NCI-H2029 treated with DMSO at 0.1 percent for 48 hours (cell line): ENCODE measurements around the gene EML2.
"Not testable (repeated sequence)": the region's sequence is repeated elsewhere in the genome, so short reads cannot be mapped to it uniquely, and the experiment has no call there.

ENCODE experiments used
- DNase-seq: peaks from one replicate; lab custom pipeline; 2025; lab: John Stamatoyannopoulos, UW

Gene EML2

GRCh38 chr19:45646345-45646698 is 7.1 kb upstream of the EML2 start:
- DNase-seq = no peak

GRCh38 chr19:45645631-45646344 is 6.6 kb upstream of the EML2 start:
- DNase-seq = peak; percentile 43

GRCh38 chr19:45645068-45645630 is 6.0 kb upstream of the EML2 start:
- DNase-seq = no peak

DNA sequence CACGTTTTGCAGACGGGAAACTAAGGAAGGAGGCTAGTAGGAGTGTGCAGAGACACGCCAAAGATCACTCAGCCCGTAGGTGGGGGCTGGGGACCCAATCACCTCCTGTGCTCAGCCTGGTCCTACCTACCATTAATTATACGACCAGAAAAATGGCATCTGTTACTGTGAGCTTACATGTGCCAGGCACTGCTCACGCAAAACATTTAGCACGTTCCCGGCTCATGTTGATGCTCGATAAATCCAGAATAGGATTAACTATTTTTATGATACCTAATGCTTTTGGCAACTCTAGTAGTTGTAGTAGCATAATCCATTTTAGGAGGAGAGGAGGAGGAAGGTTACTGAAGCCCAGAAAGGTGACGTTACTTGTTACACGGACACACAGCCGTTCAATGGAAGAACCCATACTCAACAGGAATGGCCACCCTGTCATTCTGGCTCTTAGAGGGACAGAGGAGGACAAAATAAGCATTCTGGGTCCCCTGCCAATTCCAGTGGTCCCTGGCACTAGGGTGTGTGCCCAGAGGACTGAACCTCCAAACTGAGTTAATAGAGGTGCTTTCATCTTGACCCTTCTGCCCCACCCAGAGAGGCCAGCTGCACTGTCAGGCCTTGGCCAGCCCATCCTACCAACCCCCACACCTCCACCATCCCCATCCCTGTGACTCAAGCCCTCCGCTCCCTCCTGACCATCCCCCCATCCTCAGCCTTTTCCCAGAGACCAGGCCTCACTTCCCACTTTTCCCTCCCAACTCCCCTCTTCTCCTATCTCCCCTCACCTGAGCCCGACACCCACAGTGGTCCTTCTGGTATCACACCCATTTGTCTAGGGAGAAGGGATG is 5.0 kb upstream of the EML2 start:
- DNase-seq = no peak

DNA sequence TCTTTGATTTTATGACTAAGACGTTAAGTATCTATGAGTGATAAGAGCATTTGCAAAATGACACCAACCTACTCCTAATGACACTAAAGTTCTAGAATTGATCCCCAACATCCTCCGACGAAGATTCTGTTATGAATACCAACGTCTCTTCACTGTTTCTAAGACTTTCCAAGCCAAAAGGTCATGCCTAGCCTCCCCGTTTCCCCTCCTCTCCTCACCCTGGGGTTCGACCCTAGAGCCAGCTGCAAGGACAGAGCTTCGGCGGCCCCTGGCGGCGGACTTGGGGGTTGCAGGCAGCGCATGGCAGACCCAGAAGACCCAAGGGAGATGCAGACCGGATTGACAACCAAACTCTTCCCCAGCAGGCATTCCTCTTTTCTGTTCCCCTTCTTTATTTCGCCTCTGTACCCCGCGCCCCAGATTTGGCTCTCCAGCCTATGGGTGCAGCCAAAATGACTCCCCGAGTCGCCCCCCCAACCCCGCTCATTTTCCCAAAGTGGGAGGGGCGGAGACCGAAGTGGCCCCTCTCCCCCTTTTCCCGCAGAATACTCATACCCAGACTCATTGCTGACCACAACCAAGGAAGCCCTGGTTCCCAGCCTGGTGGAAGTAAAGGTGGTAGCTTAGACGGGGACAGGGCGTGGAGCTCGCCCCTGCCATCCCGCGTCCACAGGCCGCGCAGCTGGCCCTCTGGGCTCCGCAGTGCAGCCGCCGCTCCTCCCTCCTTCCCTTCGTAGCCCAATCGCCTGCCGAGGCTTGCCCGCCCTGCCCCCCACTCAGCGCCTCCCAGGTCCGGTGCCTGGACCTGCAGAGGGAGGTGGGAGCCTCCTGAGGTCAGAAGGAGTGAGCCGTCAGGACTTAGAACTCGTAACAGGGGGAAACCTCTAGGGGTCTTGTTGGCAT is 4.1 kb upstream of the EML2 start:
- peak; percentile 42 for DNase-seq

DNA sequence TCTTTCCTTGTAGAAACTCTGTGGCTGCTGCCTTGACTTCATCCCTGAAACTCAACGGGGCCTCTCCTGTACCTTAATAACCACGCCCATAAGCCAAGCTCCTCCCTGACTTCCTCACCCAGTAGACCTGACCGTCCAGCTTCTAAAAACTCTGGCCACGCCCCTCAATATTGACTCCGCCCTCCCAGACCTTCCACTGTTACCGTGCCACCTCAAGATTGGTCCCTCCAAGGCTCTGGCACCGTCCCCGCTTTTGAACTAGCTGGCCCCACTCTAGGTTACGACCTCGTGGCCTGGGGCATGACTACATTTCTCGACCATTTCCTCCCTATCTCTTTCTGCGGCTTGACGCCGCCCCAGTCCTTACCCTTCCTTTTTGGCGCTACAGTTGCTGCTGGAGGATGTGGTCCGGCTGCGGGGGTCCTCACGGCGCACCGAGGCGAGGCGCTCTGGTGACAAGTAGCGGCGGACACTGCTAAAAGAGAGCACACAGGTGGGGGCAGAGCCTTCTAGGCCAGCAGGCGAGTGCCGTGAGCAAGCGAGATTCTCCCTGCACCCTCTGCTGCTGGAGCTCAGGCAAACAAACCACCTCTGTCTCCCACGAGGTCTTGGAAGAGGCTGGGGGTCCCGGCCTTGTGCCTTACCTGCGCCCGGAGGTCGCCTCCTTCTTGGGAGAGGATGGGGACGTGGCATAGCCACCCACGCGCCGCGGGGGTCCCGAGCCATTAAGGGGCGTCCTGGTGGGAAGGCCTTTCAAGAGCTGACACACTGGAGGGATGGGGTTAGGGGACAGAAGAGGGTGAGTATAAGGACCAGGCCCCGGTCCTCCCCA is 2.3 kb upstream of the EML2 start:
- peak; percentile 74 for DNase-seq

- DNase-seq = no peak
Measured at GRCh38 chr19:45640849-45641273, 1.7 kb upstream of the EML2 start.

DNA sequence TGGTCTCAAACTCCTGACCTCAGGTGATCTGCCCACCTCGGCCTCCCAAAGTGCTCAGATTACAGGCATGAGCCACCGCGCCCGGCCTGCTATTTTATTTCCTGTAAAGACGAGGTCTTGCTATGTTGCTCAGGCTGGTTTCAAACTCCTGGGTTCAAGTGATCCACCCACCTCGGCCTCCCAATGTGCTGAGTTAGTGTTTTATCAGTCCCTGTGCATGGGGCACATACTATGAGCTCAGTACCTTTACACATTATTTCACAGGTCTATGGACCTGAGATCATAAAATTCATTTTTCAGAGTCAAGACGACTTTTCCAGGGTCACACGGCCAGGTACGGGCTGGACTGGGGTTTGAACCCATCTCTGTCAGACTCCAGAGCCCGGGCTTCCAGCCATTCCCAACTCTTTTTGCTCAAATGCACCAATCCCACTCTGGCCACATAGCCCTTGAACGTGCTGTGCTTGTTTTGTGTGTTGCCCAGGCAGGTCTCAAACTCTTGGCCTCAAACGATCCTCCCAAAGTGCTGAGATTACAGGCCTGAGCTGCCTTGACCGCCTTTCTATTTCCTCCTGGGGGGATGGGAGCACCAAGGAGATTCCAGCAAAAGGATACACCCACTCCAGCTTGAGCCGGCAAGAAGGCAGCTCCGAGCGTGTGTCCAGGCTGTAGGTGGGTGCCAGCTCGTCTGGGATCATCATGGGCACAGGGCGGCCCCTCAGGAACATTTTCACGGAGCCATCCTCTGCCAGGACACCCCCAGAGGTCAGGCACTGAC is 1.1 kb downstream of the EML2 start:
- no peak for DNase-seq

GRCh38 chr19:45636902-45637301 is 2.3 kb downstream of the EML2 start:
- no peak for DNase-seq

- no peak for DNase-seq
Measured at GRCh38 chr19:45636275-45636674, 2.9 kb downstream of the EML2 start.

- DNase-seq = peak; percentile 23
Measured at GRCh38 chr19:45632468-45633196, 6.6 kb downstream of the EML2 start.

DNA sequence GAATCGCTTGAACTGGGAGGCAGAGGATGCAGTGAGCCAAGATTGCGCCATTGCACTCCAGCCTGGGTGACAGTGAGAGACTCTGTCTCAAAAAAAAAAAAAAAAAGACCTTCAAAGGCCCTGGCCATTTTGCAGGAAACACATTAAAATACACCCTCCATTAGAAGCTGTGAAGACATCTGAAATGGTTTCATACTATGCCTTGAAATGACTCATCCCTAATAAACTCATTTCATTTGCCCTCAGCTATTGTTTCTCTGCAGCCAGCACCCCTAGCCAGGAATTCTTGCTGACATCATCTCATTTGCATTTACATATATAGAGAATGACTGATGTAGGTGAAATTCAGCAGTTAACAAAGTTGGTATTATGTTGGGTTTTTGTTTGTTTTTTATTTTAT is 8.7 kb downstream of the EML2 start:
- DNase-seq = no peak

DNA sequence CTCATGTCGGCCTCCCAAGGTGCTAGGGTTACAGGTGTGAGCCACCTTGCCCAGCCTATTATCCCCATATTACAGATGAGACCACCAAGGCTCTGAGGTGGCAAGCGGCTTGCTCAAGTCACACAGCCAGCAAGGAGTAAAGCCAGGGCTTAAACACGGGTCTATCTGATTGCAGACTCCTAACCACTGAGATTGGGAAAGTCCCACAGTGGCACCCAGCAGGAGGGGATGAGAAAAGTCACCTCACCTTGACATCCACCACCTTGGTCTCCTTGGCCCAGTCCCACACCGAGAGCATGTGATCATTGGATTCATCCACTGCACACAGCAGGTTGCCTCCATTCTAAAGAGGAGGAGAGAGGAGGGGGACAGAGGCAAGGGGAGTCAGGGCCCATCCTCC is 9.5 kb downstream of the EML2 start:
- no peak for DNase-seq

DNA sequence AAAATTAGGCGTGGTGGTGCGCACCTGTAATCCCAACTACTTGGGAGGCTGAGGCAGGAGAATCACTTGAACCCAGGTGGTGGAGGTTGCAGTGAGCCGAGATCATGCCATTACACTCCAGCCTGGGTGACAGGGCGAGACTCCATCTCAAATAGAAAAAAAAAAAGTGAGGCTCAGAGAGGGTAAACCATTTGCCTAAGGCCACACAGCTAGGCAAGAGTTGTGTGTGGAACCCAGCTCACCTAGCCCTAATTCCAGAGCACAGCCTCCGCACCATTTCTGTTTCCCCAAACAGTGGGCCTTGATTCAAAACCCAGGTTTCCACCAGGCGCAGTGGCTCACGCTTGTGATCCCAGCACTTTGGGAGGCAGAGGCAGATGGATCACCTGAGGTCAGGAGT is 11.0 kb downstream of the EML2 start:
- DNase-seq = not testable (repeated sequence)

- no peak for DNase-seq
Measured at GRCh38 chr19:45623984-45624383, 15.2 kb downstream of the EML2 start.

GRCh38 chr19:45621976-45622503 is 17.2 kb downstream of the EML2 start:
- DNase-seq = no peak

DNA sequence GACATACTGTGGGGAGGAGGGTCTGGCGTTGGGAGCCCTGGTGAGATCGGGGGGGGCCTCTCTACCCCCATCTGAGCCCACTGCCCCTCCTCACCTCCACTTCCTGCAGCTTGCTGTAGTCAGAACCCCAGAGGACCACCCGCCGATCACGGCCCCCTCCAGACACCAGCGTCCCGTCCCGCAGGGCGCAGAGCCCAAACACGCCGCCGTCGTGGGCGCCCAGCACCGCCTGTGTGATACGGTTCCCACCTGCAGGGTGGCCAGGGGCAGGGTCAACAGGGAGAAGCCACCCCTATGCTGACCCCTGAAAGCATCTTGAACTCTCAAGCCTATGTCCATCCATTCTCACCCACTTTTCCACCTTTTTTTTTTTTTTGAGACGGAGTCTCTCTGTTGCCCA is 17.8 kb downstream of the EML2 start:
- no peak for DNase-seq

DNA sequence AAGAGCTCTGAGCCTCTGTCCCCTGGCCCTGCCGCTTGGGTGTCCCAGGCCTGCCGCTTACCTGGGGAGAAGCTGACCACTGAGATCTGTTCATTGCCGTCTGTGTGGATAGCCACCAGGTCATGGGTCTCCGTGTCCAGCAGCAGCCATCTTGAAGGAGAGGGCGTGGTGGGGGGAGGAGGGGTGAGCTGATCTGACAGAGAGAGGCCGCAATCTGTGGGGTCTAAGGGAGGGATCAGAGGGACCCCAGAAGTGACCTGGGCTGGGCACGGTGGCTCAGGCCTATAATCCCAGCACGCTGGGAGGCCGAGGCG is 22.5 kb downstream of the EML2 start:
- no peak for DNase-seq

- peak; percentile 95 for DNase-seq
Measured at GRCh38 chr19:45615795-45616703, 23.1 kb downstream of the EML2 start.
